ENCODE results near the gene VEGFA. TPM values are rescaled to one million over a fixed set of nuclear protein-coding genes. Genes with fewer than 3 reads are reported as not detected.

Gene VEGFA
- polyA plus RNA-seq, 1 donor = 198 TPM

DNA sequence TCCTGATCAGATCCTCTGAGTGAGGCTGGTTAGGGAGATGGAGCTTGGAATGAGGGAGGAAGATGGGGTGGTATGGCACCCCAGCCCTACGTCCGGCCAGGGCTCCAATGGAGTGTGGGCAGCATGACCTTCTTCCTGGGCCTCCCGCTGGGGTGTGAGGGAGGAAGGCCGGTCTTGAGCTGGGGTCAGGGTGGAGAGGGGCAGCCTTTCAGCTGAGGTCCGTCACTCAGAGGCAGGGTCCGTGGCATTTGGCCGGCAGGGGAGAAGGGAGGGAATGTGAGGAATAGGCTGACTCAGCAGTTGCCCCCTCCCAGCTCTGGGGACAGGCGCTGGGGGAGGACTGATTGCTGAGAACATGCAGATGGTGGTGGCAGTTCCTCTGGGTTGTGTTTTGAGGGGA is 25.5 kb upstream of the VEGFA start:
- no peak overlapping the region for H3K4me3 ChIP-seq (ENCODE audit: low read length)
- WGBS (ENCODE audit: insufficient coverage, low lambda C conversion rate) = no CpG with 5 or more reads among the region's 8 CpGs
- H3K36me3 ChIP-seq (ENCODE audit: control insufficient read depth, insufficient read depth, low read length) = no peaks in the 10 kb centered on the region
- no peaks in the 10 kb centered on the region for H3K9me3 ChIP-seq (ENCODE audit: control insufficient read depth, low read depth, low read length)
- H3K4me1 ChIP-seq (ENCODE audit: control insufficient read depth, insufficient read depth, low read length) = no peaks in the 10 kb centered on the region
- no peak for DNase-seq
- H3K27me3 ChIP-seq (ENCODE audit: control insufficient read depth, insufficient read depth, low read length) = no peaks in the 10 kb centered on the region
- H3K27ac ChIP-seq (ENCODE audit: low read length) = no peak overlapping the region

DNA sequence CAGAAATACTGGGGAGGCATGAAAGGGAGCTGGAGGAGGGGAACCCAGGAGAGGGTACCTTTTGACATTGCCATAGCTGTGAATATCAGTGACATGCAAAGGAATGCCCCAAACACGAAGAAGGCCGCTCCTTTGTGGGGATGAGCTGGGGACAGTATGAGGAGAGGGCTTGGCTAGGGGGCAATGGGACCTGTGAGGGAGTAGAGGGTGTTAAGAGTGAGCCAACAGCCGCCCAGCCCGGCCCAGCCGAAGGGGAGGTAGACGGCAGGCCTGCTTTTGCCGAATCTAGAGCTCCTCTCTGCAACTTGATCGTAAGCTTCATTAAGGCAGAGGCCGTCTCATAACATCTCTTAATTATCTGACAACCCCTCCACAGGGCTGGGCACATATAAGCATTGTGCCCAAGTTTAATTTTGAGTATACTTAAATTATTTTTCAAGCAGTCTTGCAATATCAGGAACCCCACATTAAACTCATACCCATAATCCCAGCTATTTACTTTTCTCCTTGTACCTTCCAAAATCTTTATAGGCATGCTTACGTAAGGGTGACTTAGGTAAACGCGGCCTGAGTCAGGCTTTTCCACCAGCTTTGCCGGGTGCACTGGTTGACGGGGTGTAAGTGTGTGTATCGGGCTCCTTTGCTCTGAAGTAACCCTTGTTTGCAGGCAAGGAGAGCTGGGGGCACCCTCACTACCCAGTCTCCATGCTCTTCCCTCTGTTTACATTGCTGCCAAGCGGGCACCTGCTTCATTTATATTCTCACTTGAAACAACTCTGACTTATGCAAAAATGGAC is 24.9 kb upstream of the VEGFA start:
- Histone ChIP-seq H3K36me3 (ENCODE audit: control insufficient read depth, insufficient read depth, low read length) (no peaks in the 10 kb centered on the region), H3K4me3 (ENCODE audit: low read length) (no peak overlapping the region), H3K9me3 (ENCODE audit: control insufficient read depth, low read depth, low read length) (no peaks in the 10 kb centered on the region), H3K4me1 (ENCODE audit: control insufficient read depth, insufficient read depth, low read length) (no peaks in the 10 kb centered on the region), H3K27ac (ENCODE audit: low read length) (no peak overlapping the region), H3K27me3 (ENCODE audit: control insufficient read depth, insufficient read depth, low read length) (no peaks in the 10 kb centered on the region)
- no peak for DNase-seq
- no CpG with 5 or more reads among the region's 16 CpGs for WGBS (ENCODE audit: insufficient coverage, low lambda C conversion rate)

DNA sequence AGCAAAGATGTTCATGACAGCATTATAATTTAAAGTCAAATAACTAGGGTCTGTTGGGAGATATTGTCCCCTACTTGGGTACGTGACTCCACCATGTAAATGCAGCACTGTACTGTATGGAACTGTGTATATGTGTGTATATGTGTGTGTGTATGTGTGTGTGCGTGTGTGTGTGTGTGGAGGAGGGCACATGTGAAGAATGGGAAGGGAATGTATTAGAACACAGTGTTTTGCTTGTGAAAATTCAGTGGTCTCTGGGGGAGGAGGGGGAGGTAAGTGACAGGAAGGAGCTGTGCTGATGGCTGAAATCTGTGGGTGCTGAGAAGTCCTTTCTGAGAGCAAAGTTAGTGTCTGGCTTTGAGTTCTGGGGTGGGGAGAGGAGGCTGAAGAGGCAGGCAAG is 23.9 kb upstream of the VEGFA start:
- Histone ChIP-seq H3K27ac (ENCODE audit: low read length) (no peak overlapping the region), H3K4me3 (ENCODE audit: low read length) (no peak overlapping the region), H3K4me1 (ENCODE audit: control insufficient read depth, insufficient read depth, low read length) (no peaks in the 10 kb centered on the region), H3K36me3 (ENCODE audit: control insufficient read depth, insufficient read depth, low read length) (no peaks in the 10 kb centered on the region), H3K9me3 (ENCODE audit: control insufficient read depth, low read depth, low read length) (no peaks in the 10 kb centered on the region), H3K27me3 (ENCODE audit: control insufficient read depth, insufficient read depth, low read length) (no peaks in the 10 kb centered on the region)
- no peak for DNase-seq
- WGBS (ENCODE audit: insufficient coverage, low lambda C conversion rate) = no CpG with 5 or more reads among the region's 2 CpGs

DNA sequence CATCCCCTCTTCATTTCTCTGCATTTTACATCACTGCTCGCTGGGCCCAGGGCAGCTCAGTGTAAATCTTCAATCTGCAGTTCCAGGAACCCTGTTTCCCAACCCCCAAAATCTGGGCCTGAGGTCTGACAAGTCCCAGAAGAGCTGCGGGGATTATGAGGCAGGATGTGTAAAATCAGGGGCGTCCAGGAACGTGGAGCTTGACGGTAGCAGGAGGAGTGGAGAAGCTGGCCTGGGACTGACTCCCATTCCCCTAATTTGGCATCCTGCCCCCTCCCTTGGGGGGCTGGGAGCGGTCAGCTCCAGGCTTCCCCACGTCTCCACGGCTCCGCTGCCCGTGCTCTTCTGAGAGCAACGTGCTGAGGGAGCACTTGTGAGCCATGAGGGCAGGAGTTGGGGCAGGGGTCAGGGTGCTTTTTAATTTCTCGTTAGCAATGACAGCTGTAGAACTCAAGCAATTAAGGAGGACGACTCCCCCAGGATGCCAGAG is 23.4 kb upstream of the VEGFA start:
- whole genome bisulfite sequencing (ENCODE audit: insufficient coverage, low lambda C conversion rate) = no CpG with 5 or more reads among the region's 13 CpGs
- no peak for DNase-seq
- no peaks in the 10 kb centered on the region for H3K4me1 ChIP-seq (ENCODE audit: control insufficient read depth, insufficient read depth, low read length)
- H3K36me3 ChIP-seq (ENCODE audit: control insufficient read depth, insufficient read depth, low read length) = no peaks in the 10 kb centered on the region
- no peaks in the 10 kb centered on the region for H3K9me3 ChIP-seq (ENCODE audit: control insufficient read depth, low read depth, low read length)
- H3K27ac ChIP-seq (ENCODE audit: low read length) = no peak overlapping the region
- no peak overlapping the region for H3K4me3 ChIP-seq (ENCODE audit: low read length)
- H3K27me3 ChIP-seq (ENCODE audit: control insufficient read depth, insufficient read depth, low read length) = no peaks in the 10 kb centered on the region

DNA sequence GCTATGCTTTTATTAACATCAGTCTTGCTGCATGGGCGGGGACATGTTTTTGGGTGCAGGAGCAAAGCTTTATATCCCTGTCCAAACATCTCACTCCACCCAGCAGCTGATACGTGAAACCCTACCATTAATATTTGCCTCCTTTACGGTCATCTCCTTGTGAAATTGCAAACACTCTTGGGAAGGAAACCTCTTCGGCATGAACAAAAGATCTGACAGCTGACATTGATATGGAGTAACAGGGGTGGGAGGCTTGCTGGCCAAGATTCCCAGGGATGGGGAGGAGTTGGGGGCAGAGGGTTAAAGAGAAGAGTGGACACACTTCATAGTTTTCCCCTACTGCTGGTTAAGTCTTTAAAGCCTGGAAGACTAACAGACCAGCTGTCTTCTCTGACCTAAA is 22.2 kb upstream of the VEGFA start:
- WGBS (ENCODE audit: insufficient coverage, low lambda C conversion rate) = no CpG with 5 or more reads among the region's 4 CpGs
- H3K27me3 ChIP-seq (ENCODE audit: control insufficient read depth, insufficient read depth, low read length) = no peaks in the 10 kb centered on the region
- no peak overlapping the region for H3K27ac ChIP-seq (ENCODE audit: low read length)
- no peak for DNase-seq
- no peaks in the 10 kb centered on the region for H3K4me1 ChIP-seq (ENCODE audit: control insufficient read depth, insufficient read depth, low read length)
- H3K9me3 ChIP-seq (ENCODE audit: control insufficient read depth, low read depth, low read length) = no peaks in the 10 kb centered on the region
- no peaks in the 10 kb centered on the region for H3K36me3 ChIP-seq (ENCODE audit: control insufficient read depth, insufficient read depth, low read length)
- no peak overlapping the region for H3K4me3 ChIP-seq (ENCODE audit: low read length)

DNA sequence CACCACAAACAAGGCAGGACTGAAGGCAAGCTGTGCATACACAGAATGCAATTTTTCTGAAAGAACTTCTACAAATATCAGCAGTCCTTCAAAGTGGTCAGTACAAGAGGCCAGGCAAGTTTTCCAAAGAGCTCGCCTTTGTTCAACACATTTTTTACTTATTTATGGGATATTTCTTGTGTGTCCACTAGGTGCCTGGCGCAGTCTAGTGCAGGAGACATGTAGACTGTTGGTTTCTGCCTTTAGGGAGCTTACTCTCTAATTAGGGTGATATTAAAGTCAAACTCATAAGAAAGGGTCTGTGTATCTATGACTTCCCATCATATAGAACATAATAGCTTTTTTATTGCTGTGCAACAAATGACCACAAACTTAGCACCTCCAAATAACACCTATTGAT is 21.2 kb upstream of the VEGFA start:
- H3K4me1 ChIP-seq (ENCODE audit: control insufficient read depth, insufficient read depth, low read length) = no peaks in the 10 kb centered on the region
- no peaks in the 10 kb centered on the region for H3K9me3 ChIP-seq (ENCODE audit: control insufficient read depth, low read depth, low read length)
- H3K4me3 ChIP-seq (ENCODE audit: low read length) = no peak overlapping the region
- WGBS (ENCODE audit: insufficient coverage, low lambda C conversion rate) = no CpG with 5 or more reads among the region's 2 CpGs
- H3K36me3 ChIP-seq (ENCODE audit: control insufficient read depth, insufficient read depth, low read length) = no peaks in the 10 kb centered on the region
- no peaks in the 10 kb centered on the region for H3K27me3 ChIP-seq (ENCODE audit: control insufficient read depth, insufficient read depth, low read length)
- no peak for DNase-seq
- no peak overlapping the region for H3K27ac ChIP-seq (ENCODE audit: low read length)

DNA sequence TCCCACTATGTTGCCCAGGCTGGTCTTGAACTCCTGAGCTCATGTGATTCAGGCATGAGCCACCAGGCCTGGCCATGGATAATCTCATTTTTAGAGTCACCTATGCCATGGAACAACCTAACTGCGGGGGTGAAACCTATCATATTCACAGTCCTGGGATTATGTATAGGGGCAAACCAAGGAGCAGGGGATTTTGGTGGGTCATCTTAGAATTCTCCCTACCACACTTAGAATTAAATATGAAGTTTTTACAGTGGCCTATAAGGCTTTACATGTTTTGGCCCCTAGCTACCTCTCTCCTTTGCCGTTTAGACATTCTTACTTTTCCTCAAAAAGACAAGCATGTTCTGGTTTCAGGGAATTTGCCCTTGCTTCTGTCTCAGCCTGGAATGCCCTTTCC is 20.6 kb upstream of the VEGFA start:
- H3K36me3 ChIP-seq (ENCODE audit: control insufficient read depth, insufficient read depth, low read length) = no peaks in the 10 kb centered on the region
- H3K27me3 ChIP-seq (ENCODE audit: control insufficient read depth, insufficient read depth, low read length) = no peaks in the 10 kb centered on the region
- H3K4me3 ChIP-seq (ENCODE audit: low read length) = no peak overlapping the region
- no peaks in the 10 kb centered on the region for H3K9me3 ChIP-seq (ENCODE audit: control insufficient read depth, low read depth, low read length)
- 40% methylated on average over 1 of the region's 2 CpGs for WGBS (ENCODE audit: insufficient coverage, low lambda C conversion rate)
- DNase-seq = no peak
- no peaks in the 10 kb centered on the region for H3K4me1 ChIP-seq (ENCODE audit: control insufficient read depth, insufficient read depth, low read length)
- no peak overlapping the region for H3K27ac ChIP-seq (ENCODE audit: low read length)

DNA sequence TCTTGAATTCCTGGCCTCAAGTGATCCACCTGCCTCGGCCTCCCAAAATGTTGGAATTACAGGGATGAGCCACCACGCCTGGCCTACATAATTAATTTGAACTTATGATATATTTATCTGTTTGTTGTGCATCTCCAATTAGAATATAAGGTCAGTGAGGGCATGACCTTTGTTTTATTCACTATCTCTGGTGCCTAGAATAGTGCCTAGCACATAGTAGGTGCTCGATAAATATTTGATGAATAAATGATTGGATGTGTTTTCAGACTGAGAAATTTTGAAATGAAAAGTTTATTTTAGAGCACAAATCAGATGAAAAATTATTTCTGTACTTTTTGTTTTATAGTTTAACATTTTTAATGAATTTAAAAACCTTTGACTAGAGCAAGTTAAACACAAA is 19.4 kb upstream of the VEGFA start:
- no peak overlapping the region for H3K4me3 ChIP-seq (ENCODE audit: low read length)
- no peaks in the 10 kb centered on the region for H3K4me1 ChIP-seq (ENCODE audit: control insufficient read depth, insufficient read depth, low read length)
- WGBS (ENCODE audit: insufficient coverage, low lambda C conversion rate) = 100% methylated on average over 1 of the region's 3 CpGs
- no peaks in the 10 kb centered on the region for H3K36me3 ChIP-seq (ENCODE audit: control insufficient read depth, insufficient read depth, low read length)
- H3K9me3 ChIP-seq (ENCODE audit: control insufficient read depth, low read depth, low read length) = no peaks in the 10 kb centered on the region
- DNase-seq = no peak
- H3K27ac ChIP-seq (ENCODE audit: low read length) = no peak overlapping the region
- no peaks in the 10 kb centered on the region for H3K27me3 ChIP-seq (ENCODE audit: control insufficient read depth, insufficient read depth, low read length)

DNA sequence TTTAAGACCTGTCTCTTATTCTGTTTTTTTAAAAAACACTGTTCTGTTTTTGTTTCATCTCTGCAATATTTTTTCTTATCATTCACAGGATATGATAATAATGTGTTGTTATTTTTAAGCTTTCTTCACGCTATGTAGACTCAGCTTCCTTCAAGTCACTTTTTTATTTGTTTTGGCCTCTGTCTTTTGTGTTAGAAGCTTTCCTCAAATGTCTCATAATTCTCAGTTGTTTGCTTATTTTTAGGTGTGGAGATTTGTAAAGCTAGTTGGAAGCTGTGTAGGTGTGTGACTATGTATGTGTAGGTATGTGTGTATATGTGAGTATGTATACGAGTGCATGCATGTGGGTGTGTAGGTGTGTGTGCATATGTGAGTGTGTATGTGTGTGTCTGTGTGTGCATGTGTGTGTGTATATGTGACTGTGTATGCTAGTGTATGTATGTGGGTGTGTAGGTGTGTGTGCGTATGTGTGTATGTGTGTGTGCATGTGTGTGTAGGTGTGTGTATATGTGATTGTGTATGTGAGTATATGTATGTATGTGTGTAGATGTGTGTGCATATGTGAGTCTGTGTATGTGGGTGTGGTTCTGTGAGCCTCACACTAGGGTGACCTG is 16.3 kb upstream of the VEGFA start:
- 100% methylated on average over 1 of the region's 3 CpGs for WGBS (ENCODE audit: insufficient coverage, low lambda C conversion rate)
- H3K36me3 ChIP-seq (ENCODE audit: control insufficient read depth, insufficient read depth, low read length) = no peaks in the 10 kb centered on the region
- DNase-seq = no peak
- no peaks in the 10 kb centered on the region for H3K9me3 ChIP-seq (ENCODE audit: control insufficient read depth, low read depth, low read length)
- H3K4me3 ChIP-seq (ENCODE audit: low read length) = no peak overlapping the region
- no peak overlapping the region for H3K27ac ChIP-seq (ENCODE audit: low read length)
- no peaks in the 10 kb centered on the region for H3K27me3 ChIP-seq (ENCODE audit: control insufficient read depth, insufficient read depth, low read length)
- H3K4me1 ChIP-seq (ENCODE audit: control insufficient read depth, insufficient read depth, low read length) = no peaks in the 10 kb centered on the region

DNA sequence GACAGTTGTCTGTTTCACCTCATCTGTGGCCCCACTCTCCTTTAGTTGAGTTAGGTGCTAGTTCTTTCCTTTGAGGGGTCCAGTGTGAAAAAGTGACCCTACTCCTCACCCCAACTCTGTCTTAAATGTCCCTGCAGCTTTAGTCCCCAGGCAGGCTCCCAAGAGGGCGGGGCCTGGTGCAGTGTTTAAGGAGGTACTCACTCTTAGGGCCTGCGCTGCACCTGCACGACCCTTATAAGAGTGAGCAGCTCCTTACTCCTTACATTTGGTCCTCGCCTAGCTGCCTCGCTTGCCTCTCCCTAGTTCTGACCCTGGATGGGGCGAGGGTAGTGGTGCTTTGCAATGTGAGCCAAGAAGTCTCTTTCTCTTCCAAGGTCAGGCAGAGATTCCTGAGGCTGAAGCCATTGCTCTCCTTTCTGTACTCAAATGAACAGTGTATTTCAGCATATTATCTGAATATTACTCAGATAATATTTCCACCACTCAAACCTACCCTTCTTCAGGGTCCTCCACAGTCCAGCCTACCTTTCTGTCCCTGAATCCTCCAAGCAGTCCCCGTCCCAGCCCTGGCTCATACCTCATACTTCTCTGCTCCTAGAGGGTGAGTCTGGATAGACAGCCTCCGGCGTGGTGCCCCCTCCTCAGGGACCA is 11.9 kb upstream of the VEGFA start:
- DNase-seq = no peak
- no peak overlapping the region for H3K27ac ChIP-seq (ENCODE audit: low read length)
- no peak overlapping the region for H3K4me3 ChIP-seq (ENCODE audit: low read length)
- peaks cover 11% of the 10 kb centered on the region for H3K4me1 ChIP-seq (ENCODE audit: control insufficient read depth, insufficient read depth, low read length)
- H3K27me3 ChIP-seq (ENCODE audit: control insufficient read depth, insufficient read depth, low read length) = no peaks in the 10 kb centered on the region
- H3K9me3 ChIP-seq (ENCODE audit: control insufficient read depth, low read depth, low read length) = no peaks in the 10 kb centered on the region
- H3K36me3 ChIP-seq (ENCODE audit: control insufficient read depth, insufficient read depth, low read length) = no peaks in the 10 kb centered on the region
- WGBS (ENCODE audit: insufficient coverage, low lambda C conversion rate) = no CpG with 5 or more reads among the region's 9 CpGs

Data from large intestine (tissue), 3 donors.